D721Med (cell line): ENCODE data around the gene LRTM2.

Experiments used
- DNase-seq: peaks from one replicate; pipeline ENCODE4 v3.0.0; 2011; ENCODE audit warnings: low spot score; ENCODE audit not compliant: insufficient read length
- FAIRE-seq: peaks from 2 replicates; lab custom pipeline; 2011; peaks lifted over from hg19 to GRCh38; lab: Jason Lieb, UNC
- TF ChIP-seq, protein P1 (sequence below): IDR thresholded peaks from 2 replicates; pipeline ENCODE4 v1.5.1; 2012; ENCODE audit warnings: mild to moderate bottlenecking, control low read depth; ENCODE audit not compliant: insufficient read depth; ENCODE audit errors: missing control alignments

The LRTM2 gene

DNA sequence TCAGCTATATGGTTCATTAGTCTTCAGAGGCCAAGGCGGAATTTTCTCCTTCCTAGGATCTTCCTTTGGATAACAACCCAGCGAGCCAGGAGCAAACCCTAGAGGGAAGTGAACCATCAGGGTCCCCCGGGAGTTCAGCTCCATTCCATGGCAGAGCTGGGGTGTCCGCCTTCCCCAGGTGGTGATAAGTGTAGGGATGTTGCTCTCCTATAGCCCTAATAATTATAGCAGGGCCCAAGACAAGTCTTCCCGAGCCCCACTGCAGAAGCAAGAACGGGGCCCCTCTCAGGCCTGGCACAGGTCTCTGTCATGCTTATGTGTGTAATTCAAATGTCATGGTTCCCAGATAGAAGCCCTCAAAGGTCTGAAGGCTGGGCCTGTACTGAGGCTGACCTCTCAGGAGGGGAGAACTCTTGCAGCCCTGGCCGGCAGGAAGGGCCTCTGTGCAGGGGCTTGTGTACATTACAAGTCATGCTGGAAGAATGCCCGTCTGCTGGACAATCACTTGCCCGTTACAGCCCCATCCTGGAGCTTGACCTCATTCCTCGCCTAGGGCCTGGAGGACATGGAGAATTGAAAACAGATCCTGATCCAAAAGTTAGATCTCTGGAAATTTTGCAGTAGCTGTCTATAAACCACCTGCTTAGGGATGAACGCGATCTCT is 17.3 kb downstream of the LRTM2 start:
- DNase-seq (no peak), FAIRE-seq (no peak)
- TF ChIP-seq, protein P1, sequence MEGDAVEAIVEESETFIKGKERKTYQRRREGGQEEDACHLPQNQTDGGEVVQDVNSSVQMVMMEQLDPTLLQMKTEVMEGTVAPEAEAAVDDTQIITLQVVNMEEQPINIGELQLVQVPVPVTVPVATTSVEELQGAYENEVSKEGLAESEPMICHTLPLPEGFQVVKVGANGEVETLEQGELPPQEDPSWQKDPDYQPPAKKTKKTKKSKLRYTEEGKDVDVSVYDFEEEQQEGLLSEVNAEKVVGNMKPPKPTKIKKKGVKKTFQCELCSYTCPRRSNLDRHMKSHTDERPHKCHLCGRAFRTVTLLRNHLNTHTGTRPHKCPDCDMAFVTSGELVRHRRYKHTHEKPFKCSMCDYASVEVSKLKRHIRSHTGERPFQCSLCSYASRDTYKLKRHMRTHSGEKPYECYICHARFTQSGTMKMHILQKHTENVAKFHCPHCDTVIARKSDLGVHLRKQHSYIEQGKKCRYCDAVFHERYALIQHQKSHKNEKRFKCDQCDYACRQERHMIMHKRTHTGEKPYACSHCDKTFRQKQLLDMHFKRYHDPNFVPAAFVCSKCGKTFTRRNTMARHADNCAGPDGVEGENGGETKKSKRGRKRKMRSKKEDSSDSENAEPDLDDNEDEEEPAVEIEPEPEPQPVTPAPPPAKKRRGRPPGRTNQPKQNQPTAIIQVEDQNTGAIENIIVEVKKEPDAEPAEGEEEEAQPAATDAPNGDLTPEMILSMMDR: no peak

DNA sequence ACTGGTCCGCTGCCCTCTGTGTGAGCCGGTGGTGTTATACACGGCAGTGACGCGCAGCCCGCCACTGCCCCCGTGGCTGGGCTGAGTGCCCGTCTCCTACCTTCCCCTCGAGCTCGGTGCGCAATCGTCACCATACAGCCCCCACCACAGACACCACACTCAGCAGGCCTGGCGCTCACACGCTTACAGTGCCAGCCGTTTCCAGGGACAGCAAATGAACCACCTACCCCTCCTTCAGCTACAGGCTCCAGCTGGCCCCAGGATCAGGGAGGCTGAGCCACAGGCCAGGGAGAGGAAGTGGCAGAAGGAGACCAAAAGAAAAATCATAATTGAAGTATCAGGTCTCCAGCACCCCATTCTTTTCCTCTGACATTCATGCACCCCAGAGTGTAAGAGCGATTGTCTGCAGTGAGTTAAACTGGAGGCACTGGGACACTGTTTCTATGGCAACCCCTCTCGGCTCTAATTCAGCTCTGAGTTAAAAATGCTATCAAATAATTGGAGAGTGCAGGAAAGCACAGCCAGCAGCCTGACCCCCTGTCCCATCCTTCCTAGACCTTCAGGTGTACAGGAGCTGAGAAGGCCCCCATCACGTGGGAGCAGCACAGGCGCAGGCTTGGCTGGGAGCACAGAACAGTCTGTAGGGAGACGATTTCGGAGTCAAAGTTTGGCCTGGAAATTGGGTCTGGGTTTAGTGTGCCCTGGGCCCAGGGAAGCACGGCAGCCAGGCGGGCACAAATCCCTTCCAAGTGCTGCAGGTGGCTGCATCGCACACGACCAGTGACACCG is 18.0 kb downstream of the LRTM2 start:
- FAIRE-seq: no peak
- TF ChIP-seq, protein P1: no peak
- DNase-seq: no peak

DNA sequence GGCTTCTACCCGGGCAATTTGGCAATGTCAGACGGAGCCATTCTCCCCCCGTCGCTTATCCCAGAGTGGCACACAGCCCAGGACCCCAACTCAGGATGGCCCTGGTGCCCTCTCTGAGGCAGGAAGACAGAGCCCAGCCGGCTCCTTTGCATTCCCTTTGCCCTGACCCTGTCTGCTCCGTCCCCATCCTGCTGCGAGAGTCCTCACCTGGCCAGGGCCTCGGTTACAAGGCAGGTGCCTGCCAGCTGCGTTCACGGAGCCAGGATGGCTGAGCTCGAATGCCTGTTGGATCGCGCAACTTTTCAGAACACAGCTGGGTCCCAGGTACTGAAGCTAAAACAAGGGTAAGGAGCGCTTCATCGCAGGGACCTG is 18.6 kb downstream of the LRTM2 start:
- FAIRE-seq (no peak), DNase-seq (no peak)
- TF ChIP-seq, protein P1: no peak

DNA sequence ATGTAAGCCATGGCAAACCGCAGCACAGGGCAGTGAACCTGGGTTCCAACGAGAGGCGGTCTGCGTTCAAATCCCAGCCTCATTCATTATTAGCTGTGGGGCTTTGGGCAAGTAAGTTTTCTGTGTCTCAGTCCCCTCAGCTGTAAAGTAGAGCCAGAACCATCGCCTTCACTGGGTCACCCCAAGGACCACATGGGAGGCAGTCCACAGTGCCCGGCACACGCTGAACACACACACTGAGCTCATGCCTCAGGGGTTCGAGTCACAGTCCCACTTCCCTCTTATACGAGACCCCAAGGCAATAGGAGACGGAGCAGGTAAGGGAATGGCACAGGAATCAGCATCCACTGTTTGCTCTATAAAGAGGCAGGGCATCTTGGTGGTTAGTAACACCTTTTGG is 19.1 kb downstream of the LRTM2 start:
- TF ChIP-seq, protein P1: no peak
- FAIRE-seq: no peak
- DNase-seq: no peak

DNA sequence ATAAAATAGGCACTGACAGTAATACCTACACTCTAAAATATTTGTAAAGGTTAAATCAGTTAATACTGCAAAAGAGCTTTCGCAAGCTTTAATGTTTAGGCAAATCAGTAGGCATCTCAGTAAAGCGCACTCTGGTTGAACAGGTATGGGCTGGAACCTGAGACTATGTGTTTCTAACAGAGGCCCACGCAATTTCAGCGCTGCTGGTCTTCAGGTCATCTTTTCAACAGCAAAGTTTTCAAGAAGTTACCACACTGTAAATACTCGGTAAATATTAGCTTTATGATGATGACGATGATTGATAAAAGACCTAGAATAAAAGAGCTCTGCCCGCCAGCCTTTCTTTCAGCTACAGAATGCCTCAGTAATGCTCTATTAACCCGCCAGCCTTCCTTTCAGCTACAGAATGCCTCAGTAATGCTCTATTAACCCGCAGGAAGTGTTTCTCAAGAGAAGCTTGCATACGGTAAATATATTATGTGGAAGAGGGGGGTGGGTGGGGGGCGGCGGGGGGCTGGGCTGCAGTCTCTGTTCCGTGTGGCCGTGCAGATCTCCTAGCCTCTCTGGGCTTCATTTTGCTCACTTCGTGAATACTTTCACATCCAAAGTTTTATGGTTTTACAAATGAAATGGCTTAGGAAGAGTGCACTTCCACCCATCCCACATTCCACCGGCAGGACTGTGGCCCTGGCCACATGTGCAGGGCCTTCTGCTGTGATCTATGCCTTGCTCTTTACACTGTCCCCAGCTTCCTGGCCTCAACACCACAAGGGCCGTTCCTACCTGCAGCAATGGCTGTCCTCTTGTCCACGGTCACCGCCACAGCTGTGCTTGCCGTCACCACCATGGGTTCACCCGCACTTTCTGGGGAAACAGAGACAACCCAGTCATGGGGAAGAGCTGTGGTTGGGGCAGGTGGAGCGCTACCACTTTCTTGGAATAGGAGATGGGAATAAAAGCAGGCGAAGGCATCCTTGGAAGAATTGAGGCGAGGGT is 19.9 kb downstream of the LRTM2 start:
- FAIRE-seq (no peak), DNase-seq (no peak)
- TF ChIP-seq, protein P1: no peak

DNA sequence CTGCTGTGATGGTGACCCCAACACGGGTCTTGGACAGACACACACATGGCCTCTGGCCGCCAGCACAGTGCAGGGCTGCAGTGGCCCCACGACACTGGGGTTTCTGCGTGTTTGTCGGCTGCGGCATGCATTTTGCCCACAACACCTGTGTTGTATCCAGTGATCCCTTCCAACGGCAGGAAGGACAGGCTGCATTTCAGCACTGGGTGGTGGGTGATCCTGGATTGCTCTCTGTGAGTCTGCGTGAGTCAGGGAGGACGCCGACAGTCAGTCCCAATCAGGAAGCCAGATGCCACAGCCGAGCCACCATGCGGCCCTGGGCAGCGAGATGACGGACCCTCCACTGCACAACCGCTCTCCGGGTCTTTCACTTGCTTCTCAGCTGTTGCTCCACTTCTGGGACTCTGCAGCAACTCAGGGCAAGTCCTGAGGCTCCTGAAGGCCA is 20.6 kb downstream of the LRTM2 start:
- TF ChIP-seq, protein P1: no peak
- no peak for DNase-seq
- FAIRE-seq: no peak
